COR-L47 (cell line): Measurements from ENCODE around the gene DHDDS.
"Not testable (repeated sequence)": the region's sequence is repeated elsewhere in the genome, so short reads cannot be mapped to it uniquely, and the experiment has no call there.

ENCODE experiments used
- DNase-seq: peaks from one replicate; lab custom pipeline; 2025; lab: John Stamatoyannopoulos, UW

Gene DHDDS

DNA sequence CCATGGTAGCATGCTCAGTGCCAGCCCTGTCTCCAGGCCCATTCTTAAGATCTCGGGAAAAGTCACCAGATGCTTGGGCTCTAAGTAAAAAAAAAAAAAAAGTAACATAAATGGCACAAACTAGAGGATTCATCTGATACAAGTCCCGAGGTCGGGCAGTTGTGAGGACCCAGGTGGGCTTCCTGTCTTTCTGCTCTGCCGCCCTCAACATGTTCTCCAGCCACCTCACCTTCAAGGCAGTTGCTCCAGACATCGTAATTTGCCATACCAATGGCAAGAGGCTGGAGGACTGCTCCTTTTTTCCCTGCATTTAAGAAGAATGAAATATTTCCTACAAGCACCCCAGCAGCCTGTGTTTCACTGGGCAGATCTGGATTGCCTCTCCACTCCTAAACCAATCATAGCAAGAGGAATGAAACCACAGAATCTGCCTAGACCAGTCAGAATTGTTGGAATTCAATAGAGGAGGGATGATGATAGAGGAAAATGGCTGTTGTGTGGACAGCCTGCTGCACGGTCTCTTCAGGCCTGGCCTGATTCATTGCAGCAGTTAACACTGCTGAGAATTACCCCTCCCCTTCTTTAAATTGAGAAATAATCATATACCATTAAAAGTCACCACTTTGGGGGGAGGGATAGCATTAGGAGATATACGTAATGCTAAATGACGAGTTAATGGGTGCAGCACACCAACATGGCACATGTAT, 45.5 kb downstream of the DHDDS start:
- DNase-seq = no peak

- DNase-seq = no peak
Measured at GRCh38 chr1:26478159-26478558, 46.0 kb downstream of the DHDDS start.

DNA sequence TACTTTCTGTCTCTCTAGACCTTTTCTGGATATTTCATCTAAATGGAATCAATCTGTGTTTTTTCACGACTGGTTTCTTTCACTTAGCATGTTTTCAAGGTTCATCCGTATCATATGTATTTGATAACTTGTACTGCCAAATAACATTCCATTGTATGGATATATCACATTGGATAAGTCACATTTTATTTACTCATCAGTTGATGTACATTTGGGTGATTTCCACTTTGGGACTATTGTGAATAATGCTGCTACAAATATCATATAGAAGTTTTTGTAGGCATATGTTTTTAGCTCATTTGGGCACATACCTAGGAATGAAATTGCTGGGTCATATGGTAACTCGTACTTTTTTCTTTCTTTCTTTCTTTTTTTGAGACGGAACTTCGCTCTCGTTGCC, 46.9 kb downstream of the DHDDS start:
- no peak for DNase-seq

DNA sequence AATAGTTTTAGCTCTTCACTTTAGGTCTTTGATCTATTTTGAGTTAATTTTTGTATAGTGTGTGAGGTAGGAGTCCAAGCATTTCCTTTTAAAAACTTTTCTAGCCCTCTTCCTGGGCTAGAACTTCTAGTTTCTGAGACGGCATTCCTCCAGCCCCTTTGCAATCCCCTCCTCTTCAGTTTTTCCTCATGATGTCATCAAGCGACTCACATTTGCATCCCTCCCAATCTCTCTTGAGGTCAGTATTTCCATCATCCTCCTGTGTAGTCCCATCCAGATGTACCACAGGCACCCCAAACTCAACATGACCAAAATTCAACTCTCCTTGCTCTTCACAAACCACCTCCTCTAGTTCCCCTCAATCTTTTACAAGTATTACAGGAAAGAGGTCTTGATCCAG, 50.8 kb downstream of the DHDDS start:
- DNase-seq = no peak

GRCh38 chr1:26483980-26484379, 51.9 kb downstream of the DHDDS start:
- DNase-seq = no peak

DNA sequence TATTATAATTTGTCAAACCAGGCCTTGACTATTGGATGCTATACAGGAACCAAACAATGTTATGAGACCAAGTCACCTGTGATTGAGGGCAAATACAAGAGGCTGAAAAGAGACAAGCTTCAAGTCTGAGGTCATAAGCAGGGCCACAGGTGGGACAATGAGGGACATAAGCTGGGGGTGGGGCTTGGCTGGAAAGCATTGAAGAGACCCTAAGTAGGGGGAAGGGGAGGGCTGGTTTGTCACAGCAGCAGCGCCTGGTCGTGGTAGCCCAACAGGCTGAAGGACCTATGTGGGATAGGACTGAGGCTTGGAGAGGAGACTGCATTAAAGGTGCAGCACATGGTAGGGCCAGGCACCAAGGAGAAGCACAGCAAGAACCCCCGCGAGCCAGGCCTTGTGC, 58.0 kb downstream of the DHDDS start:
- DNase-seq = no peak

DNA sequence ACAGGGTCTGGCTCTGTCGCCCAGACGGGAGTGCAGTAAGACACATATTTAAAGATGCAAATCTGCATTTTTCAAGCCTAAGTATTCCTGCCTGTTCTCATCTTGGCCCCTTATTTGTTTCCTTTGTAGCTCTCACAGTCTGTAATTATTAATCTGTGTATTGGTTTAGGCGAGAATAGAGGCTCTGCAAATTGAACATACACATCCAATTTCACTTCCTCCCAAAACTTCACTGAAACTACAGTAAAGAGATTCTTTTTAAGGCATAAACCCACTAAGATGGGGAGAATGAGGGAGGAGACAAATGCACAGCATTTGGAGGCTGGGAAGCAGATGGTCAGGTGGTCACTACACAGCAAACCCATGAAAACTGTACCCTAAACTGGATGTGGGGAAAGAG, 61.1 kb downstream of the DHDDS start:
- DNase-seq = no peak

DNA sequence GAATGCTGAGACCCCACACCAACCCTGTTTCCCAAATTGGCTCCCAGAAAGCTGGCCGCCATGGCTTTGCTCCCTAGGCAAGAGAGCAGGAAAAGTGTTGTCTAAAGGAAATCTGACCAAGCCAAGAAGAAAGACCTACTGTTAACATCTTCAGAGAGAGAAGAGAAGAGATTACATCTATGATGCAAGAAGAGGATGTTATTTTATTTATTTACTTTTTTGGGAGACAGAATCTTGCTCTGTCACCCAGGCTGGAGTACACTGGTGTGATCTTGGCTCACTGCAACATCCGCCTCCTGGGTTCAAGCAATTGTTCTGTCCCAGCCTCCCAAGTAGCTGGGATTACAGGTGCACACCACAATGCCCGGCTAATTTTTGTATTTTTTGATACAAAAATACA, 61.8 kb downstream of the DHDDS start:
- no peak for DNase-seq

DNA sequence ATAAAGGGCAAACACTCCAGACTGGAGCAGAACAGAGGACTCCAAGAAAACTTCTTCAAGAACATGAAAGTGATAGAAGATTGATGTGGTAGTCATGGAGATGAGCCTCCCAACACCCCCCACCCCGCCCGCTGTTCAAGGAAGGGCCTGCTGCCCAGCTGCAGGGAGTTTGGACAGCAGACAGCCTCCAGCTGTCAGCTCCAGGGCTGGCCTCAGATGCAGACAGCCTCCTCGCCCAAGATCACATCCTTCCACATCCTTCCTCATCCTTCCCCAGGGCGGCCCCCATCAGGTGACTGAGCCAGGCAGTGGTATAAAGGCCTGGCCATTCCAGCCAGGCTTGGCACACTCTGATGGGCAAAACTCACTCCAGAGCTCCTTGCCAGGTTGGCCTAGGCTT, 64.7 kb downstream of the DHDDS start:
- no peak for DNase-seq

DNA sequence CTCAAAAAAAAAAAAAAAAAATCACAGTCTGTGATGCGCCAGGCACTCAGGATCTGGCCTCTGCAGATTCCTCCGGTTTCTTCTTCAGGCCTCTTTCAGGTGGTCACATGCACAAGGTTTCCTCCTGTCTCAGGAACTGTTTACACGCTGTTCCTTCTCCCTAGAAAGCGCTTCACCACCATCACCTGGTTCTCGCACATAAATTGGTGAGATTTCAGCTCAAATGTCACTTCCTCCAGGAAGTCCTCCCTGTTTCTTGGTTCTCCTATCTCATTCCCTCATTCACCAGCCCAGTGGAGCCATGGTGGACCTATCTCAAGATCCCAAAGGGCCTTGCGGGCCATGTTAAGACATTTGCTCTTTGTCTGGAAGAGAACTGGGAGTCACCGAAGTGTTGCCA, 66.8 kb downstream of the DHDDS start:
- no peak for DNase-seq

GRCh38 chr1:26500488-26501175, 68.5 kb downstream of the DHDDS start:
- DNase-seq = peak; percentile 84

DNA sequence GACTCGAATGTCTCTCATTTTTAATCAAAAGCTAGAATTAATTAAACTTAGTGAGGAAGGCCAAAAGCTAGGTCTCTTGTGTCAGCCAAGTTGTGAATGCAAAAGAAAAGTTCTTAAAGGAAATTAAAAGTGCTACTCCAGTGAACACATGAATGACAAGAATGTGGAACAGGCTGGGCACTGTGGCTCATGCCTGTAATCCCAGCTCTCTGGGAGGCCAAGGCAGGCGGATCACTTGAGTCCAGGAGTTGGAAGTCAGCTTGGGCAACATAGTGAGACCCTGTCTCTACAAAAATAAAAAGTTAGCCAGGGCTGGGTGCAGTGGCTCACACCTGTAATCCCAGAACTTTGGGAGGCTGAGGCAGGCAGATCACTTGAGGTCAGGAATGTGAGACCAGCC, 78.6 kb downstream of the DHDDS start:
- DNase-seq = not testable (repeated sequence)

DNA sequence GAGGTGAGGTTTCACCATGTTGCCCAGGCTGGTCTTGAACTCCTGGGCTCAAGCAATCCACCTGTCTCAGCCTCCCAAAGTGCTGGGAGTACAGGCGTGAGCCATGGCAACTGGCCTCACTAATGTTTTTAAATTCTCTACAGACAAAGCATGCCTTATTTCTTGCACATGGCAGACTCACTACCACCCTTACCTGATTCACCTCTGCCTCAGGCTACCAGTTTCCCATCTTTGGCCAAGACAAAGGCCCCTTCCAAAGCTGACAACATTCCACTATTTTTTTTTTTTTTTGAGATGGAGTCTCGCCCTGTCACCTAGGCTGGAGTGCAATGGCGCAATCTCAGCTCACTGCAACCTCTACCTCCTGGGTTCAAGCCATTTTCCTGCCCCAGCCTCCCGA, 83.7 kb downstream of the DHDDS start:
- not testable (repeated sequence) for DNase-seq

DNA sequence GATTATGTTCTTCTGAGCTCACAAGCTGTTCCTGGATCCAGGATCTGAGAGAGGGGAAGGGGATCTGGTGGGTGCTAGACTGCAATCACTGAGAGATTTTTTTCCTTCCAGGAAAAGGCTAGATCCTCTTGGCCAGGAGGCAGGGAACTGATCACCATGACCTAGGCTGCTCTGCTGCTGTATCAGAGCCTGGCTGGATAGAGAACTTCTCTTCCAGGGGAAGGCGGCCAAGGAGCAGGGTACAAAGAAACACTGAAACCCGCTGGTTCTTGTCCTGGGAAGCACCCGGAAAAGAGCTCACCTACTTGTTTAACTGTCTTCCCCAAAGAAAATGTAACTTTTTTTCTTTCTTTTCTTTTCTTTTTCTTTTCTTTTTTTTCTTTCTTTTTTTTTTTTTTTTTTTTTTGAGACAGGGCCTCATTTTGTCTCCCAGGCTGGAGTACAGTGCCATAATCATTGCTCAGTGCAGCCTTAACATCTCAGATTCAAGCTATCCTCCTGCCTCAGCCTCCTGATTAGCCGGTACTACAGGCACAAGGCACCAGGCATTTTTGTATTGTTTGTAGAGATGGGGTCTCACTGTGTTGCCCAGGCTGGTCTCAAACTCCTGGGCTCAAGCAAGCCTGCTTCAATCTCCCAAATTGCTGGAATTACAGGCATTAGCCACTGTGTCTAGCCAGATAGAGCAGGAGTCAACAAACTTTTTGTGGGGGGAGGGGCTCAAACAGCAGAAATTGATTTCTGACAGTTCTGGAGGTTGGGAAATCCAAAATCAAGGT, 85.1 kb downstream of the DHDDS start:
- no peak for DNase-seq

GRCh38 chr1:26517766-26518049, 85.6 kb downstream of the DHDDS start:
- DNase-seq = no peak

GRCh38 chr1:26518355-26518754, 86.2 kb downstream of the DHDDS start:
- DNase-seq = no peak

GRCh38 chr1:26520339-26520738, 88.2 kb downstream of the DHDDS start:
- DNase-seq = no peak
